EL (cell line): ENCODE measurements around the gene IDH3B.
A peak's percentile ranks its signal among the peaks of the same experiment; 100 is the strongest.

Experiments
- DNase-seq: peaks from one replicate; pipeline ENCODE4 v3.0.0-alpha.2; 2016

IDH3B gene

GRCh38 chr20:2655331-2656116 lies 8.5 kb downstream of the IDH3B start:
- no peak for DNase-seq

- no peak for DNase-seq
These were observed 9.2 kb downstream of the IDH3B start for GRCh38 chr20:2654831-2655230.

GRCh38 chr20:2654384-2654822 lies 9.6 kb downstream of the IDH3B start:
- DNase-seq, result no peak

- no peak for DNase-seq
These were observed 10.2 kb downstream of the IDH3B start for GRCh38 chr20:2653556-2654383.

- DNase-seq, result no peak
These were observed 11.1 kb downstream of the IDH3B start for GRCh38 chr20:2652724-2653555.

GRCh38 chr20:2651772-2652723 lies 12.0 kb downstream of the IDH3B start, which contains the start of gene NOP56:
Gene NOP56 (plus strand): TSS chr20:2652632. CDS start chr20:2652661, 29 bp downstream.
- DNase-seq, result peak; percentile 91

GRCh38 chr20:2643708-2644107 lies 20.3 kb downstream of the IDH3B start:
- DNase-seq, result no peak

- no peak for DNase-seq
These were observed 23.1 kb downstream of the IDH3B start for GRCh38 chr20:2640899-2641298.

- DNase-seq, result no peak
These were observed 23.8 kb downstream of the IDH3B start for GRCh38 chr20:2640260-2640659.

- no peak for DNase-seq
These were observed 26.8 kb downstream of the IDH3B start for GRCh38 chr20:2637246-2637645.

- DNase-seq, result no peak
These were observed 30.6 kb downstream of the IDH3B start for GRCh38 chr20:2633381-2633780.

- DNase-seq, result no peak
These were observed 32.8 kb downstream of the IDH3B start for GRCh38 chr20:2631228-2631627.

- peak; percentile 94 for DNase-seq
These were observed 37.0 kb downstream of the IDH3B start for GRCh38 chr20:2626853-2627541.

- no peak for DNase-seq
These were observed 39.0 kb downstream of the IDH3B start for GRCh38 chr20:2625062-2625461.

- DNase-seq, result no peak
These were observed 39.8 kb downstream of the IDH3B start for GRCh38 chr20:2624190-2624589.

- DNase-seq, result peak; percentile 58
These were observed 43.9 kb downstream of the IDH3B start for GRCh38 chr20:2619961-2620595.

- no peak for DNase-seq
These were observed 44.7 kb downstream of the IDH3B start for GRCh38 chr20:2619337-2619736.

- DNase-seq, result no peak
These were observed 45.2 kb downstream of the IDH3B start for GRCh38 chr20:2618815-2619214.

GRCh38 chr20:2617099-2617714 lies 46.8 kb downstream of the IDH3B start:
- DNase-seq, result no peak

- peak; percentile 23 for DNase-seq
These were observed 47.4 kb downstream of the IDH3B start for GRCh38 chr20:2616634-2617033.
